K562 (cell line): Measurements from ENCODE around the gene ZMYM2. TPM values are rescaled to one million over a fixed set of nuclear protein-coding genes. Genes with fewer than 3 reads are reported as not detected.

ENCODE experiments used
- ATAC-seq: fragments of 200-7000 bp; cut with Tn5 transposase; 3 replicates; pipeline ENCODE4 v1.9.1; 2020; ENCODE audit warnings: moderate library complexity
- BruUV-seq: library from RNA; stranded (reverse); fragments of 400-500 nt; replicated peaks from 2 replicates; lab custom pipeline; 2021; lab: Mats Ljungman, UMichigan
- CTCF ChIA-PET: fragments of 300-600 bp; formaldehyde crosslinking; extraction: SDS; loops from one replicate; lab custom pipeline; 2021; ENCODE audit warnings: low intra/inter-chr PET ratio; lab: Yijun Ruan, JAX
- POLR2A ChIA-PET: fragments of 300-600, 350-650 bp; sonication (Branson Sonifier 250); formaldehyde crosslinking; extraction: SDS; loops from one replicate; lab custom pipeline; 2021; ENCODE audit warnings: antibody characterized with exemption, inconsistent platforms; lab: Yijun Ruan, JAX
- DNase-seq, 4 experiments: peaks; one replicate each; pipeline versions ENCODE4 v3.0.0 to v3.0.0-alpha.2; 2011 to 2018; ENCODE audit warnings: low spot score in 3 of 4, mixed read lengths in 3 of 4; ENCODE audit errors: extremely low read depth in 1 of 4
- FAIRE-seq: peaks from 2 replicates; lab custom pipeline; 2011; peaks lifted over from hg19 to GRCh38; lab: Jason Lieb, UNC
- H2AFZ ChIP-seq: 2 replicates; pipeline ENCODE4 v1.6.0; 2011; ENCODE audit warnings: low read depth, low read length, control low read depth, inconsistent platforms
- H3K27ac ChIP-seq: fragments of 200-600 bp; 3 replicates; pipeline ENCODE4 v1.8.0; 2011; ENCODE audit warnings: low read depth, mild to moderate bottlenecking, control low read depth, inconsistent platforms, low read length, moderate library complexity, mixed read lengths; ENCODE audit errors: extremely low read depth
- H3K27me3 ChIP-seq, 2 experiments: fragments of 300-600 bp in 1 of 2; 2 replicates in 1 of 2; 3 replicates in 1 of 2; pipeline versions ENCODE4 v1.6.0 to v1.8.0; 2011; ENCODE audit warnings: inconsistent platforms in 2 of 2, low read length in 2 of 2, mild to moderate bottlenecking in 1 of 2, mixed read lengths in 1 of 2, moderate library complexity in 1 of 2; ENCODE audit not compliant: control insufficient read depth in 2 of 2, insufficient read depth in 2 of 2
- H3K36me3 ChIP-seq: fragments of 300-600 bp; 3 replicates; pipeline ENCODE4 v1.8.0; 2011; ENCODE audit warnings: mild to moderate bottlenecking, low read length, inconsistent platforms; ENCODE audit not compliant: control insufficient read depth, insufficient read depth
- H3K4me1 ChIP-seq, 2 experiments: fragments of 200-600 bp in 1 of 2; replicated peaks in 1 of 2; 2 replicates in 1 of 2; 3 replicates in 1 of 2; pipeline versions ENCODE4 v1.5.1 to v1.8.0; 2011; ENCODE audit warnings: inconsistent platforms in 2 of 2, low read length in 2 of 2, mild to moderate bottlenecking in 1 of 2, mixed read lengths in 1 of 2, moderate library complexity in 1 of 2; ENCODE audit not compliant: control insufficient read depth in 2 of 2, insufficient read depth in 2 of 2
- H3K4me2 ChIP-seq: 2 replicates; pipeline ENCODE4 v1.6.1; 2011; ENCODE audit warnings: low read length, control low read depth, inconsistent platforms, mixed read lengths; ENCODE audit not compliant: insufficient read depth
- H3K4me3 ChIP-seq: fragments of 200-600 bp; sonication (generic), shearing (Covaris generic); 2 replicates; pipeline ENCODE4 v1.5.1; 2016; ENCODE audit warnings: control low read depth, inconsistent platforms
- H3K79me2 ChIP-seq: fragments of 200-600 bp; 3 replicates; pipeline ENCODE4 v1.8.0; 2011; ENCODE audit warnings: low read length, inconsistent platforms; ENCODE audit not compliant: control insufficient read depth, insufficient read depth
- H3K9ac ChIP-seq, 2 experiments: 2 replicates each; pipeline versions ENCODE4 v1.6.0 to v1.6.1; 2011; ENCODE audit warnings: low read depth in 2 of 2, low read length in 2 of 2, control low read depth in 1 of 2, inconsistent platforms in 1 of 2, mild to moderate bottlenecking in 1 of 2, mixed read lengths in 1 of 2; ENCODE audit not compliant: insufficient read depth in 1 of 2
- H3K9me1 ChIP-seq: one replicate; pipeline ENCODE4 v1.6.0; 2011; ENCODE audit warnings: inconsistent platforms, mild to moderate bottlenecking, low read length, moderate library complexity; ENCODE audit not compliant: control insufficient read depth, insufficient read depth
- H3K9me3 ChIP-seq: replicated peaks from 2 replicates; pipeline ENCODE4 v1.5.1; 2011; ENCODE audit warnings: low read depth, low read length, inconsistent platforms; ENCODE audit not compliant: control insufficient read depth, insufficient read depth
- H4K20me1 ChIP-seq: replicated peaks from 2 replicates; pipeline ENCODE4 v1.6.1; 2011; ENCODE audit warnings: low read length, inconsistent platforms, mixed read lengths; ENCODE audit not compliant: control insufficient read depth, insufficient read depth
- COPS2 ChIP-seq: fragments of 450-650 bp; conservative IDR thresholded peaks from 2 replicates; pipeline ENCODE4 v1.6.1; 2016; ENCODE audit warnings: mild to moderate bottlenecking, moderate library complexity
- EGR1 ChIP-seq: fragments of 450-650 bp; conservative IDR thresholded peaks from 2 replicates; pipeline ENCODE4 v1.6.1; 2017; ENCODE audit warnings: mild to moderate bottlenecking
- EHMT2 ChIP-seq: fragments of 450-650 bp; IDR thresholded peaks from 2 replicates; pipeline ENCODE4 v1.6.1; 2018; ENCODE audit warnings: antibody characterized with exemption
- KLF10 ChIP-seq: fragments of 250-450 bp; sonication (Bioruptor Pico); IDR thresholded peaks from 2 replicates; pipeline ENCODE4 v1.6.1; 2021; ENCODE audit warnings: matching md5 sums
- L3MBTL2 ChIP-seq: fragments of 450-650 bp; IDR thresholded peaks from 2 replicates; pipeline ENCODE4 v1.6.1; 2016; ENCODE audit warnings: mild to moderate bottlenecking, moderate library complexity
- RBFOX2 ChIP-seq: fragments of 200-400 bp; formaldehyde crosslinking; IDR thresholded peaks from 2 replicates; pipeline ENCODE4 v1.6.1; 2017; ENCODE audit warnings: low read depth, mild to moderate bottlenecking, low read length, moderate library complexity
- SMC3 ChIP-seq: conservative IDR thresholded peaks from 2 replicates; pipeline ENCODE4 v1.6.1; 2011; ENCODE audit warnings: low read depth, low read length, improper control_type of control experiment; ENCODE audit not compliant: insufficient read depth
- SPI1 ChIP-seq: IDR thresholded peaks from 2 replicates; pipeline ENCODE4 v1.6.1; 2011; ENCODE audit warnings: low read depth, low read length, control low read depth, borderline replicate concordance
- VEZF1 ChIP-seq: fragments of 200-800 bp; sonication (Bioruptor generic); IDR thresholded peaks from 2 replicates; pipeline ENCODE4 v1.6.1; 2017; ENCODE audit warnings: missing genetic modification characterization, missing compliant biosample characterization
- ZFPM2 ChIP-seq: fragments of 250-450 bp; sonication (Bioruptor Pico); IDR thresholded peaks from 2 replicates; pipeline ENCODE4 v1.5.1; 2022; ENCODE audit warnings: mild to moderate bottlenecking
- ZNF347 ChIP-seq: fragments of 450-650 bp; formaldehyde crosslinking; IDR thresholded peaks from 2 replicates; pipeline ENCODE4 v1.4.0; 2020; ENCODE audit warnings: low read depth, mild to moderate bottlenecking, moderate library complexity
- ZNF75A ChIP-seq: fragments of 450-650 bp; formaldehyde crosslinking; IDR thresholded peaks from 2 replicates; pipeline ENCODE4 v1.4.0; 2020; ENCODE audit warnings: mild to moderate bottlenecking
- WGBS: fragments of 100-300 bp; shearing (Covaris generic); methylation state at CpG from one replicate; pipeline ENCODE4 v1.1.6; 2016; ENCODE audit warnings: low coverage, mixed read lengths; ENCODE audit not compliant: insufficient coverage; ENCODE audit errors: missing lambda C conversion rate; 5-methylcytosine and 5-hydroxymethylcytosine counted together
- in situ Hi-C: fragments of 300-500 bp; cut with MboI; formaldehyde crosslinking; loops from 4 replicates; pipeline ENCODE4 v1.15.0; 2018; ENCODE audit warnings: inconsistent platforms, mixed read lengths
- intact Hi-C: fragments of 100-400 bp; cut with micrococcal nuclease; formaldehyde crosslinking; loops from 2 replicates; pipeline ENCODE4 v1.14.2; 2022
- polyA plus RNA-seq, 8 experiments: library from polyadenylated mRNA; depleted of rRNA in 4 of 8; stranded (reverse) in 5 of 8; unstranded in 3 of 8; fragments of >200 nt; fragmentation: Nextera tagmentation in 2 of 8; fragmentation: Illumina TruSeq in 1 of 8; extraction: Ambion mirVana in 2 of 8; extraction: Trizol in 1 of 8; gene quantifications; 2 replicates each; pipeline versions ENCODE4 v1.2.1 to v1.2.3, GENCODE V29; 2011 to 2014; ENCODE audit warnings: inconsistent platforms in 1 of 8, missing spikeins in 1 of 8
- total RNA-seq, 7 experiments: library from RNA; depleted of rRNA in 6 of 7; stranded (reverse); fragments of >200 nt in 6 of 7; fragmentation: Illumina TruSeq in 2 of 7; extraction: Trizol in 2 of 7; gene quantifications; 2 replicates each; pipeline versions ENCODE4 v1.2.1 to v1.2.3, GENCODE V29; 2011 to 2021; ENCODE audit warnings: low replicate concordance in 1 of 7
- TF ChIP-seq, protein P1 (sequence below), 2 experiments: fragments of 450-650 bp; conservative IDR thresholded peaks; 2 replicates each; pipeline ENCODE4 v1.6.1; 2017; ENCODE audit warnings: mild to moderate bottlenecking in 2 of 2, moderate library complexity in 2 of 2

Gene ZMYM2
- total and polyA plus RNA-seq, 9 of the 15 experiments (the other 6 are each of a cell fraction or from before 2014, with no cell fraction given): 5.0 to 48.8 (median 26.8) TPM

GRCh38 chr13:20118268-20119140, 160.0 kb downstream of the ZMYM2 start:
- in situ Hi-C loops: no loop called here
- ChIA-PET CTCF (no interaction called here), POLR2A (interaction anchor here (0.7 to 1.3 kb wide), 4 partner anchors 9 to 208 kb away, joined by 3 to 4 read pairs (median 4); no protein-coding TSS in a partner anchor)
- Histone ChIP-seq H2AFZ (peak overlapping the region; percentile 94), H3K27me3 (no peaks in the 10 kb centered on the region), H3K9ac (peak overlapping the region; percentile 46 to 90), H3K4me1 (peaks cover 4 to 15% of the 10 kb centered on the region in 2 experiments; a peak in 3 of 5 replicates), H3K4me3 (peak overlapping the region; percentile 49), H3K9me3 (no peaks in the 10 kb centered on the region), H3K9me1 (no peaks in the 10 kb centered on the region), H3K36me3 (no peaks in the 10 kb centered on the region), H4K20me1 (no peaks in the 10 kb centered on the region), H3K27ac (peak overlapping the region; percentile 54; the same call in 1 of the 3 replicates), H3K79me2 (no peaks in the 10 kb centered on the region), H3K4me2 (peak overlapping the region; percentile 76)
- intact Hi-C loops: no loop called here
- ATAC-seq (peak; percentile 72), DNase-seq (peak; percentile 41 to 85 (median 78)), FAIRE-seq (no peak)
- no TSS peak for BruUV-seq
- WGBS: 0% methylated on average over 4 of the region's 55 CpGs
- no peak for TF ChIP-seq SPI1
- no peak for TF ChIP-seq ZFPM2 (CRISPR knock-in tag)
- TF ChIP-seq EGR1: peak; percentile 37; the same call in 1 of the 2 replicates
- TF ChIP-seq EHMT2: no peak
- TF ChIP-seq ZNF347 (CRISPR knock-in tag): no peak
- peak; percentile 81 for TF ChIP-seq VEZF1 (CRISPR knock-in tag)
- TF ChIP-seq ZNF75A: no peak
- TF ChIP-seq, protein P1, sequence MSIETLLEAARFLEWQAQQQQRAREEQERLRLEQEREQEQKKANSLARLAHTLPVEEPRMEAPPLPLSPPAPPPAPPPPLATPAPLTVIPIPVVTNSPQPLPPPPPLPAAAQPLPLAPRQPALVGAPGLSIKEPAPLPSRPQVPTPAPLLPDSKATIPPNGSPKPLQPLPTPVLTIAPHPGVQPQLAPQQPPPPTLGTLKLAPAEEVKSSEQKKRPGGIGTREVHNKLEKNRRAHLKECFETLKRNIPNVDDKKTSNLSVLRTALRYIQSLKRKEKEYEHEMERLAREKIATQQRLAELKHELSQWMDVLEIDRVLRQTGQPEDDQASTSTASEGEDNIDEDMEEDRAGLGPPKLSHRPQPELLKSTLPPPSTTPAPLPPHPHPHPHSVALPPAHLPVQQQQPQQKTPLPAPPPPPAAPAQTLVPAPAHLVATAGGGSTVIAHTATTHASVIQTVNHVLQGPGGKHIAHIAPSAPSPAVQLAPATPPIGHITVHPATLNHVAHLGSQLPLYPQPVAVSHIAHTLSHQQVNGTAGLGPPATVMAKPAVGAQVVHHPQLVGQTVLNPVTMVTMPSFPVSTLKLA (conservative IDR thresholded peaks at IDR 0.05): 0 out of 4 replicates have a peak, but pooled peaks of 1 of the 2 experiments have one; percentile 12
- TF ChIP-seq KLF10: no peak
- no peak for TF ChIP-seq SMC3
- TF ChIP-seq RBFOX2: no peak
- peak; percentile 66 for TF ChIP-seq L3MBTL2
- TF ChIP-seq COPS2: no peak
